Measurements from ENCODE around the gene LIMS2.

Gene LIMS2

DNA sequence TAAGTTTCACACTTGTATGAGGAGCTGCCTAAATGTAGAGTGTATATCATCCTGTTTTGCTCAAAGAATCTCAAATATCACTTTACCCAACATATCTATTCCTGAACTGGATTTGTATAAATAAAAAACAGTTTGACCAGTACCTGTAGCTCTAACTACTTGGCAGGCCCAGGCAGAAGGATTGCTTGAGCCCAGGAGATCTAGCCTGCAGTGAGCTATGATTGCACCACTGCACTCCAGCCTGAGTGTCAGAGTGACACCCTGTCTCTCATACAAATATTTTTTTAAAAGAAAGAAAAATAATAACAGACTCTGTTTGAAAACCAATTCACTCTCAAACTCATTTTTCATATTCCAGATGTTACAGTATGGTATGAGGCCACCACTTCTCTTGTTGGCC, 7.7 kb upstream of the LIMS2 start:
- Histone ChIP-seq H3K9me3 (no peaks in the 10 kb centered on the region), H3K36me3 (no peaks in the 10 kb centered on the region), H3K4me1 (no peaks in the 10 kb centered on the region), H3K27me3 (no peaks in the 10 kb centered on the region), H3K4me3 (ENCODE audit: low read depth, low read length) (no peak overlapping the region)
- no peak for DNase-seq
- TF ChIP-seq, protein P1, sequence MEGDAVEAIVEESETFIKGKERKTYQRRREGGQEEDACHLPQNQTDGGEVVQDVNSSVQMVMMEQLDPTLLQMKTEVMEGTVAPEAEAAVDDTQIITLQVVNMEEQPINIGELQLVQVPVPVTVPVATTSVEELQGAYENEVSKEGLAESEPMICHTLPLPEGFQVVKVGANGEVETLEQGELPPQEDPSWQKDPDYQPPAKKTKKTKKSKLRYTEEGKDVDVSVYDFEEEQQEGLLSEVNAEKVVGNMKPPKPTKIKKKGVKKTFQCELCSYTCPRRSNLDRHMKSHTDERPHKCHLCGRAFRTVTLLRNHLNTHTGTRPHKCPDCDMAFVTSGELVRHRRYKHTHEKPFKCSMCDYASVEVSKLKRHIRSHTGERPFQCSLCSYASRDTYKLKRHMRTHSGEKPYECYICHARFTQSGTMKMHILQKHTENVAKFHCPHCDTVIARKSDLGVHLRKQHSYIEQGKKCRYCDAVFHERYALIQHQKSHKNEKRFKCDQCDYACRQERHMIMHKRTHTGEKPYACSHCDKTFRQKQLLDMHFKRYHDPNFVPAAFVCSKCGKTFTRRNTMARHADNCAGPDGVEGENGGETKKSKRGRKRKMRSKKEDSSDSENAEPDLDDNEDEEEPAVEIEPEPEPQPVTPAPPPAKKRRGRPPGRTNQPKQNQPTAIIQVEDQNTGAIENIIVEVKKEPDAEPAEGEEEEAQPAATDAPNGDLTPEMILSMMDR (IDR thresholded peaks at IDR 0.05; ENCODE audit: low read depth, low read length), result no peak

- Histone ChIP-seq H3K9me3 (no peaks in the 10 kb centered on the region), H3K4me1 (no peaks in the 10 kb centered on the region), H3K4me3 (ENCODE audit: low read depth, low read length) (no peak overlapping the region), H3K36me3 (no peaks in the 10 kb centered on the region), H3K27me3 (no peaks in the 10 kb centered on the region)
- TF ChIP-seq, protein P1 (IDR thresholded peaks at IDR 0.05; ENCODE audit: low read depth, low read length), result no peak
- no peak for DNase-seq
Observed at GRCh38 chr2:127681976-127682857, 6.9 kb upstream of the LIMS2 start.

DNA sequence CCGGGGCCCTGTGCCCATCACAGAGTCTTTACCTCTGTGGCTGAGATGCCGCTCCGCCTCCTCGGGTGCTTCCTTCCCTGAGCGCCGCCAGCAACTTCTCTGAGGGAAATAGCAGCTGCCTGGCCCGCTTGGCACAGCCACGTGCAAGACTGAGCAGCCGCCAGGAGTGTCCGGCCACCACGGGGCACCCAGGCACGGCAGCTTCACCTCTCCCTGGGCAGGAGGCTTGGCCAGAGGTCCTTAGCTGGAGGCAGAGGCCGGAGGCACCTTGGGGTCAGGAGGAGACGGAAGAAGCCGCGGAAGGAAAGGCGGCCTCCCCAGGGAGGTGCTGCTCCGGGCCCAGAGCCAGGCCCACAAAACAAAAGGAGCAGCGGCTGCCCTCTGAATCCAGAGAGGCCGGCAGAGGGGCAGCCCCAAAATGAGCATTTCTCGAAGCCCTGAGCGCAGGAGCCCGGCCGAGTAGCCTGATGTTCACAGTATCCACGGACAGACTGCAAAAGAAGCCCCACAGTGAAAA, 6.0 kb upstream of the LIMS2 start:
- no peak overlapping the region for H3K4me3 ChIP-seq (ENCODE audit: low read depth, low read length)
- H3K4me1 ChIP-seq, result no peaks in the 10 kb centered on the region
- TF ChIP-seq, protein P1 (IDR thresholded peaks at IDR 0.05; ENCODE audit: low read depth, low read length), result no peak
- DNase-seq, result no peak
- H3K36me3 ChIP-seq, result no peaks in the 10 kb centered on the region
- no peaks in the 10 kb centered on the region for H3K27me3 ChIP-seq
- no peaks in the 10 kb centered on the region for H3K9me3 ChIP-seq

- no peak overlapping the region for H3K4me3 ChIP-seq (ENCODE audit: low read depth, low read length)
- H3K36me3 ChIP-seq, result no peaks in the 10 kb centered on the region
- peaks cover 2% of the 10 kb centered on the region for H3K27me3 ChIP-seq
- TF ChIP-seq, protein P1 (IDR thresholded peaks at IDR 0.05; ENCODE audit: low read depth, low read length), result no peak
- DNase-seq, result no peak
- no peaks in the 10 kb centered on the region for H3K4me1 ChIP-seq
- H3K9me3 ChIP-seq, result no peaks in the 10 kb centered on the region
Observed at GRCh38 chr2:127680706-127681287, 5.5 kb upstream of the LIMS2 start.

GRCh38 chr2:127679680-127680361, 4.5 kb upstream of the LIMS2 start:
- H3K4me3 ChIP-seq (ENCODE audit: low read depth, low read length), result no peak overlapping the region
- TF ChIP-seq, protein P1 (IDR thresholded peaks at IDR 0.05; ENCODE audit: low read depth, low read length), result no peak
- no peaks in the 10 kb centered on the region for H3K36me3 ChIP-seq
- H3K9me3 ChIP-seq, result no peaks in the 10 kb centered on the region
- peaks cover 6% of the 10 kb centered on the region for H3K27me3 ChIP-seq
- H3K4me1 ChIP-seq, result no peaks in the 10 kb centered on the region
- DNase-seq, result no peak

Data from BE2C (cell line).